AG04450 (cell line): ENCODE measurements around the gene TREH. TPM values are rescaled to one million over a fixed set of nuclear protein-coding genes. Genes with fewer than 3 reads are reported as not detected.
"Not testable (repeated sequence)": the region's sequence is repeated elsewhere in the genome, so short reads cannot be mapped to it uniquely, and the experiment has no call there.

ENCODE experiments used
- CTCF ChIA-PET: fragments of 300-600, 350-600 bp; formaldehyde crosslinking; extraction: SDS; loops from one replicate; lab custom pipeline; 2022; ENCODE audit warnings: antibody characterized with exemption, inconsistent platforms; lab: Charles Lee
- POLR2A ChIA-PET: fragments of 350-600 bp; formaldehyde crosslinking; extraction: SDS; loops from one replicate; lab custom pipeline; 2021; ENCODE audit warnings: antibody characterized with exemption, inconsistent platforms; lab: Yijun Ruan, JAX
- DNase-seq: peaks from one replicate; pipeline ENCODE4 v3.0.0-alpha.2; 2011; ENCODE audit warnings: low read depth, low spot score
- H3K27ac ChIP-seq: one replicate; pipeline ENCODE4 v1.5.1; 2012; ENCODE audit warnings: low read depth, low read length, control low read depth
- H3K27me3 ChIP-seq: one replicate; pipeline ENCODE4 v1.6.0; 2012; ENCODE audit warnings: low read length; ENCODE audit not compliant: control insufficient read depth, insufficient read depth
- H3K4me3 ChIP-seq: 2 replicates; pipeline ENCODE4 v1.5.1; 2011; ENCODE audit warnings: mild to moderate bottlenecking, low read depth, low read length, control low read depth
- H3K9me3 ChIP-seq: 2 replicates; pipeline ENCODE4 v1.5.1; 2012; ENCODE audit warnings: low read length; ENCODE audit not compliant: control insufficient read depth, insufficient read depth
- polyA minus RNA-seq: library from RNA; depleted of rRNA, polyadenylated mRNA; stranded (reverse); fragments of >200 nt; gene quantifications from 2 replicates; pipeline ENCODE4 v1.2.3, GENCODE V29; 2011; rRNA and poly(A)+ RNA removed
- polyA plus RNA-seq: library from polyadenylated mRNA; depleted of rRNA; stranded (reverse); fragments of >200 nt; gene quantifications from 2 replicates; pipeline ENCODE4 v1.2.3, GENCODE V29; 2011; rRNA removed
- TF ChIP-seq, protein P1 (sequence below): IDR thresholded peaks from 2 replicates; pipeline ENCODE4 v1.5.1; 2011; ENCODE audit warnings: low read depth, low read length, control low read depth, inconsistent platforms

TREH gene, protein sequence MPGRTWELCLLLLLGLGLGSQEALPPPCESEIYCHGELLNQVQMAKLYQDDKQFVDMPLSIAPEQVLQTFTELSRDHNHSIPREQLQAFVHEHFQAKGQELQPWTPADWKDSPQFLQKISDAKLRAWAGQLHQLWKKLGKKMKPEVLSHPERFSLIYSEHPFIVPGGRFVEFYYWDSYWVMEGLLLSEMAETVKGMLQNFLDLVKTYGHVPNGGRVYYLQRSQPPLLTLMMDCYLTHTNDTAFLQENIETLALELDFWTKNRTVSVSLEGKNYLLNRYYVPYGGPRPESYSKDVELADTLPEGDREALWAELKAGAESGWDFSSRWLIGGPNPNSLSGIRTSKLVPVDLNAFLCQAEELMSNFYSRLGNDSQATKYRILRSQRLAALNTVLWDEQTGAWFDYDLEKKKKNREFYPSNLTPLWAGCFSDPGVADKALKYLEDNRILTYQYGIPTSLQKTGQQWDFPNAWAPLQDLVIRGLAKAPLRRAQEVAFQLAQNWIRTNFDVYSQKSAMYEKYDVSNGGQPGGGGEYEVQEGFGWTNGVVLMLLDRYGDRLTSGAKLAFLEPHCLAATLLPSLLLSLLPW
- polyA plus RNA-seq (not detected in 2 replicates), polyA minus RNA-seq (not detected in 2 replicates)

DNA sequence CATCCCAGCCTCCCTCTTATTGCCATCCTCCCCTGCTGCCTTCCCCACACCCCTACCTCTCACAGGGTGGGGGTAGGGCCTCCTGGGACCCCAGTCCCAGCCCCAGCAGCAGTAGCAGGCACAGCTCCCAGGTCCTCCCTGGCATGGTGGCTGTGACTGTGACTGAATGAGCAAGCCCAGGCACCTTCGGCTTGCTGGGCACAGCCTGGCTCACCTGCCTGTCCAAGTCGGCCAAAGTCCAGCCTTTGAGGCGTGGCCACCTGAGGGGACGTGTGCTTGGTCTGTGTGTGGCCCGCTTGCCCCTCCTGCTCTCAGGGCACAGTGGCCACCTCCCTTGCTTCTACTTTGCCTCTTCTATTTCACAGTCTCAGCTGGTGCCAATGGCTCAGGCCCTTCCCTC, at the start of gene TREH:
Gene TREH (minus strand): TSS at position 168 of the 400 bp plus-strand sequence. CDS start 23 bp downstream, at position 145.
- Histone ChIP-seq H3K9me3 (0 out of 2 replicates have a peak, but pooled peaks cover 3% of the 10 kb centered on the region), H3K4me3 (no peak within 1 kb of the TSS), H3K27me3 (peaks cover 7% of the 10 kb centered on the region), H3K27ac (no peak within 1 kb of the TSS)
- ChIA-PET CTCF (interaction anchor here (1.0 to 2.4 kb wide), 2 partner anchors 10 kb away, joined by 5 to 17 read pairs; no protein-coding TSS in a partner anchor), POLR2A (interaction anchor here (0.8 kb wide), 1 partner anchor 27 kb away, joined by 3 read pairs; no protein-coding TSS in a partner anchor)
- no peak for DNase-seq
- TF ChIP-seq, protein P1, sequence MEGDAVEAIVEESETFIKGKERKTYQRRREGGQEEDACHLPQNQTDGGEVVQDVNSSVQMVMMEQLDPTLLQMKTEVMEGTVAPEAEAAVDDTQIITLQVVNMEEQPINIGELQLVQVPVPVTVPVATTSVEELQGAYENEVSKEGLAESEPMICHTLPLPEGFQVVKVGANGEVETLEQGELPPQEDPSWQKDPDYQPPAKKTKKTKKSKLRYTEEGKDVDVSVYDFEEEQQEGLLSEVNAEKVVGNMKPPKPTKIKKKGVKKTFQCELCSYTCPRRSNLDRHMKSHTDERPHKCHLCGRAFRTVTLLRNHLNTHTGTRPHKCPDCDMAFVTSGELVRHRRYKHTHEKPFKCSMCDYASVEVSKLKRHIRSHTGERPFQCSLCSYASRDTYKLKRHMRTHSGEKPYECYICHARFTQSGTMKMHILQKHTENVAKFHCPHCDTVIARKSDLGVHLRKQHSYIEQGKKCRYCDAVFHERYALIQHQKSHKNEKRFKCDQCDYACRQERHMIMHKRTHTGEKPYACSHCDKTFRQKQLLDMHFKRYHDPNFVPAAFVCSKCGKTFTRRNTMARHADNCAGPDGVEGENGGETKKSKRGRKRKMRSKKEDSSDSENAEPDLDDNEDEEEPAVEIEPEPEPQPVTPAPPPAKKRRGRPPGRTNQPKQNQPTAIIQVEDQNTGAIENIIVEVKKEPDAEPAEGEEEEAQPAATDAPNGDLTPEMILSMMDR, result no peak

DNA sequence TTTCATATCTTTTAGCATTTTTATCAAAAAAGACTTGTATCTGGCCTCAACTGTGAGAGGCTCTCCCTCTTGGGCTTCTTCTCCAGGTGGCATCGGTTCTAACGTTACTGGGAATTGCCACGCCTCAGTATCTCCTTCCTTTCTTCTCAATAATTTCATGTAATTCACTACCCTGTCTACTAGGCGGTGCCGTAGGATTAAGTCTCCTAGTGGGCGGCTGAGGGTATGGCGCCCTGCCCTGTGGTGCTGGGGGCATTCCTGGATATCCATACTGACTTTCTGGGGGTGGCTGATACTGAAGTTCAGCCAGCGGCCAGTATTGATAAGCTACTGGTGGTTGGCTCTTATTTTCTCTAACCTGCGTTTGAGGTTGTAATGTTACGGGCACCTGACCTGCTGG, 48.7 kb upstream of the TREH start:
- H3K4me3 ChIP-seq, H3K27ac ChIP-seq, H3K9me3 ChIP-seq, H3K27me3 ChIP-seq, POLR2A ChIA-PET, CTCF ChIA-PET, DNase-seq: not testable (repeated sequence)

DNA sequence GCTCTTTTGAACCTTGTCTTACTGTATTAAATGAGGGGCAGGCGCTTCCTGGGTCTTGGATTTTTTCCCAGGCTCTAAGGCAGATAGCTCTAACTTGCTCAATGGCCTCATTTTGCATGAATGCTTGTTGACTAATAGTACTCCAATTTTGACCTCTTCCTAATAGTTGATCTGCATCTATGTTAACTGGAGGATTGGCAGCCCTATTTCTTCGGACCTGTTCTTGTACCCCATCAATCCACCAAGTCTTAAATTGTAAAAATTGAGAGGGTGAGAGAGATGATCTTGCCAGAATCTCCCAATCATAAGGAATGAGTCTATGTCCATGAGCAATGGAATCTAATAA, 48.2 kb upstream of the TREH start:
- DNase-seq, H3K27ac ChIP-seq, POLR2A ChIA-PET, H3K9me3 ChIP-seq, H3K4me3 ChIP-seq, H3K27me3 ChIP-seq, CTCF ChIA-PET: not testable (repeated sequence)

DNA sequence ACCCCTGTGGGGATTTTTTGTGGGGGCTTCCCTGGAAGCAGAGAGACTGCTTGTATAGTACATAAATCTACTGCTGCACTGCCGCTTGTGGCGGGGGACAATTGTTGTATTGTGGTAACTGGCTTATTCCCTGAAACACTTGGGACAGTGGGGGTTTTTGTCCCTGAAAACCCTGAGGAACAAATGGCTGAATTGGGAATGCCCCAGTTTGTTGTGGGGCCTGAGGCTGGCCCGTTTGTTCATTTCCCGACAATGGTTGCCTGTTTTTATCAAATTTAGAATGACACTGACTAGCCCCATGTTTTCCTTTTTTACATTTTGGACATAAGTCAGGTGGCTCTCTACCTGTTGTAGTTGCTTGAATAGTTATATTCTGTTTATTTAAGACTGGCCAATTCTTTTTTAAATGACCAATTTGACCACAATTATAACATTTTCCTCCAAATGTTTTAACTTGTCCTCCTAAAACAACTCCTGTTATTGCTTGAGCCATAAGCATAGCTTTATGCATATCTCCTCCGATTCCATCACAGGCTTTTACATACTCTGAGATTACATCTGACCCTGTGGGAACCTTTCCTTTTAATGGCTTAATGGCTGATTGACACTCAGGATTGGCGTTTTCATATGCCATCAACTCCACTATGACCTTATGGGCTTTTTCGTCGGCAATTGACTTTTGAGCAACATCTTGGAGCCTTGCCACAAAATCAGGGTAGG, 47.7 kb upstream of the TREH start:
- CTCF ChIA-PET, H3K4me3 ChIP-seq, H3K9me3 ChIP-seq, H3K27ac ChIP-seq, H3K27me3 ChIP-seq, DNase-seq, POLR2A ChIA-PET: not testable (repeated sequence)

DNA sequence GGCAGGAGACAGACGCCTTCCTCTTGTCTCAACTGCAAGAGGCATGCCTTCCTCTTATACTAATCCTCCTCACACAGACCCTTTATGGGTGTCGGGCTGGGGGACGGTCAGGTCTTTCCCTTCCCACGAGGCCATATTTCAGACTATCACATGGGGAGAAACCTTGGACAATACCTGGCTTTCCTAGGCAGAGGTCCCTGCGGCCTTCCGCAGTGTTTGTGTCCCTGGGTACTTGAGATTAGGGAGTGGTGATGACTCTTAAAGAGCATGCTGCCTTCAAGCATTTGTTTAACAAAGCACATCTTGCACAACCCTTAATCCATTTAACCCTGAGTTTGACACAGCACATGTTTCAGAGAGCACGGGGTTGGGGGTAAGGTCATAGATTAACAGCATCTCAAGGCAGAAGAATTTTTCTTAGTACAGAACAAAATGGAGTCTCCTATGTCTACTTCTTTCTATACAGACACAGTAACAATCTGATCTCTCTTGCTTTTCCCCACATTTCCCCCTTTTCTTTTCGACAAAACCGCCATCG, 42.1 kb upstream of the TREH start:
- DNase-seq, POLR2A ChIA-PET, CTCF ChIA-PET, H3K4me3 ChIP-seq, H3K9me3 ChIP-seq, H3K27me3 ChIP-seq, H3K27ac ChIP-seq: not testable (repeated sequence)

DNA sequence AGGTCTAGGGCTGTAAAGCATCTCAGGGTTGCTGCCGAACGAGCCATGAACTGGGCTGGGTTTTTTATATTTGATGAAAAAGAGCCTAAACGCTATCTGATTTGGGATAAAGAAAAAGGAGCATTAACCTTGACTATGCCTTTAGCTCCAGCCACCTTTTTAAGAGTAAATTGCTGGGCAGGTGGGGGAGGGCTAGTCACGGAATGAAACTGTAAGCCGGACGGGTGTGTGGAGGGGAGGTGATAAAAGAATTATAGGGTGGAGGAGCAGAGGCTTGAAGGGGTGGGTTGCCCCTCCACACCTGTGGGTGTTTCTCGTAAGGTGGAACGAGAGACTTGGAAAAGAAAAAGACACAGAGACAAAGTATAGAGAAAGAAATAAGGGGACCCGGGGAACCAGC, 41.3 kb upstream of the TREH start:
- H3K27me3 ChIP-seq, CTCF ChIA-PET, H3K4me3 ChIP-seq, H3K9me3 ChIP-seq, POLR2A ChIA-PET, H3K27ac ChIP-seq, DNase-seq: not testable (repeated sequence)

DNA sequence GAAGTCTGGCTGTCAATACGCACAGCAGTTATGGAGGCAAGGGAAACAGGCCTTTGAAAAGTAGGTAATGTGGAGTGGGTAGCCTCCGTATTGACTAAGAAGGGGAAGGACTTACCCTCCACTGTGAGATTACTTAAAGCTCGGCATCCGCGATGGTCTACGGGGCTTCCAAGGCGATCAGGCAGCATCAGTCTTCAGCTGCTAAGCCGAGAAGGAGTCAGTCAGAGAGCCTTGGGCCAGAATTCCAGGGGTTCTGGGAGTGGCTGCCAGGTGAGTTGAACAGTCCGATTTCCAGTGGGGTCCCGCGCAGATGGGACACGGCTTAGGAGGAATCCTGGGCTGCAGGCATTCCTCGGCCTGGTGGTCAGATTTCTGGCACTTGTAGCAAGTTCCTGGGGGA, 40.6 kb upstream of the TREH start:
- H3K9me3 ChIP-seq, H3K4me3 ChIP-seq, H3K27me3 ChIP-seq, DNase-seq, CTCF ChIA-PET, POLR2A ChIA-PET, H3K27ac ChIP-seq: not testable (repeated sequence)

DNA sequence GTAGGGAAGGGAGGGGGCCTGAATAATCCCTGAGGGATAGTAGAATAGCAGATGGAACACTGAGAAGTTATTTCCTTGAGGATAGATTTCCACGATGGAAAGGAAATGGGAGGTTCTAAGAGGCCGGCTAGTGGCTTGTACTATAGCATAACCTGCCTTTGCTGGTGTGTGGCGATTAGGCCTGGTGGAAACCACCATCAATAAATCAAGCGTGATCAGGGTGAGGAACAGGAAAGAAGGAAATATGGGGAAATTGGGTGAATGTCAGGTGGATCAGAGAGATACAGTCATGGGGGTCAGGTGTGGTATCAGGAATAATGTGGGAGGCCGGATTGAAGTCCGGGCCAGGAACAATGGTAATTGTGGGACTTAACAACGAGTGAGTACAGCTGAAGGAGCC, 39.1 kb upstream of the TREH start:
- H3K27me3 ChIP-seq, POLR2A ChIA-PET, DNase-seq, H3K27ac ChIP-seq, H3K4me3 ChIP-seq, H3K9me3 ChIP-seq, CTCF ChIA-PET: not testable (repeated sequence)

DNA sequence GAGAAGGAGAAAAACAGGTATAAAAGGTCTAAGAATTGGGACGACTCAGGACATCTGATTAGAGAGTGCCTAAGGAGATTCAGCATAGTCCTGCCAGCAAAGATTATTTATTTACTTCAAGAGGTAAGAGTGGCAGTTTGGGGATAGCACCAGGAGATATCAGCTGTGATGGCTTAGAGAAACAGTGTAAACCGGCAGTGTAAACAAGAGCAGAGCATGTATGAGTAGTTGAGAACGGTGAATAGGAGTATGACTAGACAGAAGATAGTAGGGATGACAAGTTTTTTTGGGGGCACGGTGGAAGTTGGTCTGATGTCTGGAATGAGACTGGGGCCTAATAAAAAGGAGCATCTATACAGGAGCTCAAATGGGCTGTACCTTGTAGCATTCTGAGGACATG, 38.3 kb upstream of the TREH start:
- CTCF ChIA-PET, DNase-seq, POLR2A ChIA-PET, H3K27me3 ChIP-seq, H3K27ac ChIP-seq, H3K9me3 ChIP-seq, H3K4me3 ChIP-seq: not testable (repeated sequence)

DNA sequence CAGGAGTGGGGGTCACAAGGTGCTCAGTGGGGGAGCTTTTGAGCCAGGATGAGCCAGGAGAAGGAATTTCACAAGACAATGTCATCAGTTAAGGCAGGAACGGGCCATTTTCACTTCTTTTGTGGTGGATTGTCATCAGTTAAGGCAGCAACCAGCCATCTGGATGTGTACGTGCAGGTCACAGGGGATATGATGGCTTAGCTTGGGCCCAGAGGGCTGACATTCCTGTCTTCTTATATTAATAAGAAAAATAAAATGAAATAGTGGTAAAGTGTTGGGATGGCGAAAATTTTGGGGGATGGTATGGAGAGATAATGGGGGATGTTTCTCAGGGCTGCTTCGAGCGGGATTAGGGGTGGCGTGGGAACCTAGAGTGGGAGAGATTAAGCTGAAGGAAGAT, 37.8 kb upstream of the TREH start:
- H3K4me3 ChIP-seq, DNase-seq, H3K9me3 ChIP-seq, POLR2A ChIA-PET, CTCF ChIA-PET, H3K27ac ChIP-seq, H3K27me3 ChIP-seq: not testable (repeated sequence)
